GM19467 (cell line): ENCODE data around the gene XPNPEP1.

Experiments
- ATAC-seq: cut with Tn5 transposase; IDR thresholded peaks from one replicate; pipeline ENCODE4 v1.9.1; 2021; ENCODE audit warnings: mild to moderate bottlenecking, moderate library complexity; ENCODE audit not compliant: unreplicated experiment

XPNPEP1 gene

GRCh38 chr10:109820620-109821405, 102.5 kb downstream of the XPNPEP1 start:
- no peak for ATAC-seq

GRCh38 chr10:109819807-109820206, 103.5 kb downstream of the XPNPEP1 start:
- no peak for ATAC-seq
